GM10847 (cell line): ENCODE results near the gene GRHL1.

Experiments used
- POLR2A ChIP-seq: IDR thresholded peaks from 2 replicates; pipeline ENCODE4 v1.6.1; 2011; ENCODE audit not compliant: insufficient read length; ENCODE audit errors: extremely low read depth

Gene GRHL1

GRCh38 chr2:10034333-10035052 lies 83.0 kb downstream of the GRHL1 start:
- no peak for TF ChIP-seq POLR2A

- no peak for TF ChIP-seq POLR2A
Measured at GRCh38 chr2:10035053-10035422, 83.5 kb downstream of the GRHL1 start.

GRCh38 chr2:10035633-10036032 lies 84.1 kb downstream of the GRHL1 start:
- TF ChIP-seq POLR2A, result no peak

GRCh38 chr2:10036095-10036884 lies 84.8 kb downstream of the GRHL1 start:
- no peak for TF ChIP-seq POLR2A

GRCh38 chr2:10038123-10038522 lies 86.6 kb downstream of the GRHL1 start:
- no peak for TF ChIP-seq POLR2A

- no peak for TF ChIP-seq POLR2A
Measured at GRCh38 chr2:10038716-10039115, 87.2 kb downstream of the GRHL1 start.

- no peak for TF ChIP-seq POLR2A
Measured at GRCh38 chr2:10039658-10040410, 88.3 kb downstream of the GRHL1 start.

- no peak for TF ChIP-seq POLR2A
Measured at GRCh38 chr2:10041711-10042110, 90.2 kb downstream of the GRHL1 start.

- TF ChIP-seq POLR2A, result no peak
Measured at GRCh38 chr2:10042301-10043161, 91.0 kb downstream of the GRHL1 start.

- TF ChIP-seq POLR2A, result no peak
Measured at GRCh38 chr2:10043256-10043905, 91.9 kb downstream of the GRHL1 start, which contains the start of gene KLF11. Gene KLF11 (plus strand): TSS chr2:10043550. CDS start chr2:10043717, 167 bp downstream.

- TF ChIP-seq POLR2A, result no peak
Measured at GRCh38 chr2:10043906-10044601, 92.6 kb downstream of the GRHL1 start.

GRCh38 chr2:10045561-10046355 lies 94.3 kb downstream of the GRHL1 start:
- TF ChIP-seq POLR2A, result no peak

- no peak for TF ChIP-seq POLR2A
Measured at GRCh38 chr2:10046931-10047330, 95.4 kb downstream of the GRHL1 start.
